Esophagus muscularis mucosa (tissue), 4 donors: ENCODE results near the gene UBAC1.

Experiments used
- EP300 ChIP-seq: sonication (generic); formaldehyde crosslinking; IDR thresholded peaks from one replicate; pipeline ENCODE4 v1.6.1; 2017; ENCODE audit warnings: antibody characterized with exemption
- POLR2A ChIP-seq: fragments of 450-650 bp; IDR thresholded peaks from one replicate; pipeline ENCODE4 v1.6.1; 2017; ENCODE audit warnings: antibody characterized with exemption, moderate library complexity, mild to moderate bottlenecking, low read depth
- POLR2AphosphoS5 ChIP-seq, 2 donors: sonication (generic); formaldehyde crosslinking; IDR thresholded peaks; one replicate each; pipeline ENCODE4 v1.6.1; 2017; ENCODE audit warnings: antibody characterized with exemption in 2 of 2
- TF ChIP-seq, protein P1 (sequence below), 3 experiments: fragments of 200-600 bp in 2 of 3; fragments of 450-650 bp in 1 of 3; sonication (generic) in 2 of 3; IDR thresholded peaks; one replicate each; pipeline ENCODE4 v1.5.1; 2017 to 2019; ENCODE audit warnings: antibody characterized with exemption in 3 of 3, mild to moderate bottlenecking in 2 of 3, moderate library complexity in 1 of 3

- TF ChIP-seq, protein P1, sequence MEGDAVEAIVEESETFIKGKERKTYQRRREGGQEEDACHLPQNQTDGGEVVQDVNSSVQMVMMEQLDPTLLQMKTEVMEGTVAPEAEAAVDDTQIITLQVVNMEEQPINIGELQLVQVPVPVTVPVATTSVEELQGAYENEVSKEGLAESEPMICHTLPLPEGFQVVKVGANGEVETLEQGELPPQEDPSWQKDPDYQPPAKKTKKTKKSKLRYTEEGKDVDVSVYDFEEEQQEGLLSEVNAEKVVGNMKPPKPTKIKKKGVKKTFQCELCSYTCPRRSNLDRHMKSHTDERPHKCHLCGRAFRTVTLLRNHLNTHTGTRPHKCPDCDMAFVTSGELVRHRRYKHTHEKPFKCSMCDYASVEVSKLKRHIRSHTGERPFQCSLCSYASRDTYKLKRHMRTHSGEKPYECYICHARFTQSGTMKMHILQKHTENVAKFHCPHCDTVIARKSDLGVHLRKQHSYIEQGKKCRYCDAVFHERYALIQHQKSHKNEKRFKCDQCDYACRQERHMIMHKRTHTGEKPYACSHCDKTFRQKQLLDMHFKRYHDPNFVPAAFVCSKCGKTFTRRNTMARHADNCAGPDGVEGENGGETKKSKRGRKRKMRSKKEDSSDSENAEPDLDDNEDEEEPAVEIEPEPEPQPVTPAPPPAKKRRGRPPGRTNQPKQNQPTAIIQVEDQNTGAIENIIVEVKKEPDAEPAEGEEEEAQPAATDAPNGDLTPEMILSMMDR (IDR thresholded peaks at IDR 0.05): no peak
- TF ChIP-seq POLR2AphosphoS5 (IDR thresholded peaks at IDR 0.05) (no peak), POLR2A (no peak), EP300 (no peak)
These were observed 5.0 kb downstream of the UBAC1 start for GRCh38 chr9:135955934-135956801.
